GM20431 (cell line): ENCODE measurements around the gene GGN.
"Not testable (repeated sequence)": the region's sequence is repeated elsewhere in the genome, so short reads cannot be mapped to it uniquely, and the experiment has no call there.

Experiments
- in situ Hi-C: fragments of 300-500 bp; cut with MseI, MboI; formaldehyde crosslinking; loops from one replicate; pipeline ENCODE4 v1.15.0; 2020; ENCODE audit warnings: low sequenced_read_pairs; ENCODE audit not compliant: unreplicated experiment

GGN gene

DNA sequence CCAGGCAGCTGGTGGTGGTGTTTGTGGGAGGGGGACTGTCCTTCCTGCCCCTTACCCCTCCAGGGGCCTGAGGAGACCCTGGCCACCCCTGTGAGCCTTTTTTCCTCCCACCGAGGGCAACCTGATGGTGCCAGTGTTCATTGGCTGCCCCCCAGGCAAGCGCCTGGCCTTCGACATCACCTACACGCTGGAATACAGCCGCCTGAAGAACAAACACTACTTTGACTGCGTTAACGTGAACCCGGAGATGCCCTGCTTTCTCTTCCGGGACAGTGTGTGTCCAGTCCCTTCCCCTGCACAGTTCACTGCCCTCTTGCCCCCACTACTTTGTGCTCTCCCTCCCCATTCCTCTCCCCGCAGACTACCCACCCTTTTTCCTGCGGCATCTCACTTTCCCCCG, 20.8 kb downstream of the GGN start:
- in situ Hi-C loops: no loop called here

DNA sequence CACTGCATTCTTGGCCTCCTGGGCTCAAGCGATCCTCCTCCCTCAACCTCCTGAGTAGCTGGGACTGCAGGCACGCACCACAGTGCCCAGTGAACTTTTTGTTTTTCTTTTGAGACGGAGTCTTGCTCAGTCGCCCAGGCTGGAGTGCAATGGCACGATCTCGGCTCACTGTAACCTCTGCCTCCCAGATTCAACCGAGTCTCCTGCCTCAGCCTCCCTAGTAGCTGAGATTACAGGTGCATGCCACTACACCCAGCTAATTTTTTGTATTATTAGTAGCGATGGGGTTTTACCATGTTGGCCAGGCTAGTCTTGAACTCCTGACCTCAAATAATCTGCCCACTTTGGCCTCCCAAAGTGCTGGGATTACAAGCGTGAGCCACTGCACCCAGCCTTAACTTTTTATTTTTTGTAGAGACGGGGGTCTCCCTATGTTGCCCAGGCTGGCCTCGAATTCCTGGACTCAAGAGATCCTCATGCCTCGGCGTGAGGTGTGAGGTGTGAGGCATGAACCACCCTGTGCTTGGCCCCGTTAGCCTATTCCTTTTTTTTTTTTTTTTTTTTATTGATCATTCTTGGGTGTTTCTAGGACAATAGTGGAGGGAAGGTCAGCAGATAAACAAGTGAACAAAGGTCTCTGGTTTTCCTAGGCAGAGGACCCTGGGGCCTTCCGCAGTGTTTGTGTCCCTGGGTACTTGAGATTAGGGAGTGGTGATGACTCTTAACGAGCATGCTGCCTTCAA, 24.7 kb downstream of the GGN start:
- in situ Hi-C loops: not testable (repeated sequence)

DNA sequence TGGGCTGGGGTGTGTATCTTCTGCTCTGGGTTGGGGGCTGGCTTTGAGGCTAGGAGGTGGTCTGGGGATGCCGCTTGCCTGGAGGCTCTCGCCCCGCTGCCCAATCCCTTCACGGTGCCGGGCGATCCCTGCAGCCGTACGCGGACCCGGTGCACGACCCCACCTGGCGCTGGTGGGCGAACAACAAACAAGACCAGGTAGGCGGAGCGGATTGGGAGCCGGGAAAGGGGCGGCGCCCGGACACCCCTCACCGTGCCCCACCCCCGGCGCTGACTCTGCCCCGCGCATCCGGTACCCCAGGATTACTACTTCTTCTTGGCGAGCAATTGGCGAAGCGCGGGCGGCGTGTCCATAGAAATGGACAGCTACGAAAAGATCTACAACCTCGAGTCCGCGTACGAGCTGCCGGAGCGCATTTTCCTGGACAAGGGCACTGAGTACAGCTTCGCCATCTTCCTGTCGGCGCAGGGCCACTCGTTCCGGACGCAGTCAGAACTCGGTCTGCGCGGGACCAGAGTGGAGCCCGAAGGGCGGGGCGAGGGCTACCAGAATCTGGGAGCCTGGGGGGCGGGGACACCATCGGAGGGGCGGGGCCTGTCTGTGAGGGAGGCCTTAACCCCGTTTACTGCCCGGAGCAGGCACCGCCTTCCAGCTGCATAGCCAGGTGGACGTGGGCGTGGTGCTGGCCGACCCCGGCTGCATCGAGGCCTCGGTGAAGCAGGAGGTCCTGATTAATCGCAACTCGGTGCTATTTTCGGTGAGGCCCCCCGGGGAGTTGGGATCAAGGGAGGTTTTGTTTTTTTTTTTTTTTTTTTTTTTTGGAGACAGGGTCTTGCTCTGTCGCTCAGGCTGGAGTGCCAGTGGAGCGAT, 25.5 kb downstream of the GGN start:
- in situ Hi-C loops: no loop called here

DNA sequence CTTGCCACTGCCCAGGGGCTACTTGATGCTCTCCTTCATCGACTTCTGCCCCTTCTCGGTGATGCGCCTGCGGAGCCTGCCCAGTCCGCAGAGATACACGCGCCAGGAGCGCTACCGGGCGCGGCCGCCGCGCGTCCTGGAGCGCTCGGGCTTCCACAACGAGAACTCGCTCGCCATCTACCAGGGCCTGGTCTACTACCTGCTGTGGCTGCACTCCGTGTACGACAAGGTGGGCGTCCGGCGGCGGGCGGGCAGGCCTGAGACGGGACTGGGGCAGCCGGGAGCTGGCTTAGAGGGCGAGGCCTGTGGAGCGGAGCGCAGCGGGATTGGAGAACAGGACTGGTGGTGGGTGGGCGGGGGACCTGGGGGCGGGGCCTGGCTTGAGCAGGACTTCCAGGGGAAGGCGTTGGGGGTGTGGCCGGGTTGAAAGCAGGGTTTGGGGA, 26.2 kb downstream of the GGN start:
- in situ Hi-C loops: no loop called here

DNA sequence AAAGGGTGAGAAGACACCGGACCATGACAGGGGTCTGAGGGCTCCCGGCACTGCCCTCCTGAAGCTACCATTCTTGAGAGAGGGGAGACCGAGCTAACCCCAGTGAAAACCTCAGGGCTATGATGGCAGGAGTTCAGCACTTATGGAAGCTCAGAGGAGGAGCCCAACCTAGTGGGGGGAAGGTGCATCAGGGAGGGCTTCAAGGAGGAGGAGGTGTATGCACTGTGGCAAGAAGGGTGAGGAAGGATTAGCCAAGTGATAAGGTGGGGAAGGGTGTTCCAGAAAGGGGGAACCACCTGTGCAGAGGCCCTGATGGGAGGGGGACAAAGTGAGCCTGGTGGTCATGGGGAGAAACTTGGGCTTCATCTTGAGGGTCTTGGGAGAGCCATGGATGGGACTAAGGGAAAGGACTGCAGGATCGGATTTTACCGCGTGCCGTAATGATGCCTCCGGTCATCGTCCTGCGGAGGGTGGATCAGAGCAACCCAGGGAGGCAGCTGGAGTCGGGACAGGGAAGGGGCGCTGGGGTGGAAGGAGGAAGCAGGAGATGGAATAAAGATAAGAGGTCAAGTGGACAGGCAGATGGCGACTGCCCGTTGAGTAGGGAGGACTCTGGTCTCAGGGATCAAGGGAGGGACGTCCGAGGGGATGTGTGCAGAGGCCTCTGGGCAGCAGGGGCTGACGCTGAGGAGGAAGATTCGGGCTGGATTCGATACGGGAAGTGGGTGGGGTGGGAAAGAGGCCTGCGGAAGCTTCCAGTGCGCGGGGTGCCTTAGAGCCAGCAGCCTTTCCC, 26.8 kb downstream of the GGN start:
- in situ Hi-C loops: no loop called here

DNA sequence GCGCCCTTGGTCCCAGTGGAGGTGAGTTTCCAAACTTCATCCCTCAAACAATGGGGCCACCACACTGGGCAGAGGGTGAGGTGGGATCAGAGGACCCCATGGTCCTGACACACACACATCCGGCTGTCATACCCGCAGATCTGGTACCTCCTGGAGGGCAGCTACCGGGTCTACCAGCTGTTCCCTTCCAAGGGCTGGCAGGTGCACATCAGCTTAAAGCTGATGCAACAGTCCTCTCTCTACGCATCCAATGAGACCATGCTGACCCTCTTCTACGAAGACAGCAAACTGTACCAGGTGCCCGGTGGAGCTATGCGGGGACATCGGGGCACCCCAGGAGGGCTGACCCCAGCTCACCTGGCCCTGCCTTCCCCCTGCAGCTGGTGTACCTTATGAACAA, 27.5 kb downstream of the GGN start:
- in situ Hi-C loops: no loop called here

DNA sequence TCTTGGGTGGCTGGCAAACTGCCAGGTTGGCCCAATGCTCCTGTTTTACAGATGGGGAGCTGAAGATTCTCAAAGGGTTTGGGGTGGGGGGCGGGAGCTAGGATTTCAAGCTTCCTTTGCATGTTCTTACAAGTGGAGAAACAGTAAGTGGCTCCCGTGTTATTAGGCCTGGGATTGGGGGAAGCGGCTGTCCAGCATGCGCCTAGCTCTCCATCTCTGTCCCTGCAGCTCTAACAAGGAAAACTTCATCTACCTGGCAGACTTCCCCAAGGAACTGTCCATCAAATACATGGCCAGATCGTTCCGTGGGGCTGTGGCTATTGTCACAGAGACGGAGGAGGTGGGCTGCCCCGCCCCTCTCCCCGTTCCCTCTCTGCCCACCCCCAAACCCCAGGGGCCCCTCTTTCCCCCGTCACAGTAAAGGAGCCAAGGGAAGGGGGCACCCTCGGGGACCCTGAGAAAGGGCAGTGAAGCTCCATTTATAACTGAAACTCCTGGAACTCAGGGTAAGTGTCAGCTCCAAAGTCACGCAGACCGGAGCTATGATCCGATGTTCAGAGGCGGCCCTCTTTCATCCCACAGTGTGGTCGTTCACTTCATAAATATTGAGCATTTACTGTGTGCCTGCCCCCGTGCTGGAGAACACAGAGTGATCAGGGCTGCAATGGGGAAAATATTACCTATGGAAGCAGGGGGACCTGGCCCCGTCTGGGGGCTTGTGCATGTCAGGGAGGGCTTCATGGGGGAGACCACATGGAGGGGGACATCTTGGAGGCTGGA, 28.4 kb downstream of the GGN start:
- in situ Hi-C loops: no loop called here

DNA sequence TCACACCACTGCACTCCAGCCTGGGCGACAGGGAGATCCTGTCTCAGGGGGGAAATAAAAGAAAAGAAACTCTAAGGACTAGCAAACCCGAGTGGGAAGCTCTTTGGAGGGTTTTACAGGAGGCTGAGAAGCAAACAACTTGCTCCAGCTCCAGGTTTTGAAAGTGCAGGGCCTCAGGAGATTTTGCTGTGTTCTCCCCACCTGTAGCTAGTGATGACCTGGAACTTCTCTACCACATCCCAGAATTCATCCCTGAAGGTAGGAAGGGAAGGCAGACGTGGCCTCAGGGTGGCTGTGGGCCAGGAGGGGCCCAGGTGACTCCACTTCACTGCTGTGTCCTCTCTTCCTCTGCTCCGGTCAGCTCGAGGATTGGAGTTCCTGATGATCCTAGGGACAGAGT, 29.8 kb downstream of the GGN start:
- in situ Hi-C loops: no loop called here

DNA sequence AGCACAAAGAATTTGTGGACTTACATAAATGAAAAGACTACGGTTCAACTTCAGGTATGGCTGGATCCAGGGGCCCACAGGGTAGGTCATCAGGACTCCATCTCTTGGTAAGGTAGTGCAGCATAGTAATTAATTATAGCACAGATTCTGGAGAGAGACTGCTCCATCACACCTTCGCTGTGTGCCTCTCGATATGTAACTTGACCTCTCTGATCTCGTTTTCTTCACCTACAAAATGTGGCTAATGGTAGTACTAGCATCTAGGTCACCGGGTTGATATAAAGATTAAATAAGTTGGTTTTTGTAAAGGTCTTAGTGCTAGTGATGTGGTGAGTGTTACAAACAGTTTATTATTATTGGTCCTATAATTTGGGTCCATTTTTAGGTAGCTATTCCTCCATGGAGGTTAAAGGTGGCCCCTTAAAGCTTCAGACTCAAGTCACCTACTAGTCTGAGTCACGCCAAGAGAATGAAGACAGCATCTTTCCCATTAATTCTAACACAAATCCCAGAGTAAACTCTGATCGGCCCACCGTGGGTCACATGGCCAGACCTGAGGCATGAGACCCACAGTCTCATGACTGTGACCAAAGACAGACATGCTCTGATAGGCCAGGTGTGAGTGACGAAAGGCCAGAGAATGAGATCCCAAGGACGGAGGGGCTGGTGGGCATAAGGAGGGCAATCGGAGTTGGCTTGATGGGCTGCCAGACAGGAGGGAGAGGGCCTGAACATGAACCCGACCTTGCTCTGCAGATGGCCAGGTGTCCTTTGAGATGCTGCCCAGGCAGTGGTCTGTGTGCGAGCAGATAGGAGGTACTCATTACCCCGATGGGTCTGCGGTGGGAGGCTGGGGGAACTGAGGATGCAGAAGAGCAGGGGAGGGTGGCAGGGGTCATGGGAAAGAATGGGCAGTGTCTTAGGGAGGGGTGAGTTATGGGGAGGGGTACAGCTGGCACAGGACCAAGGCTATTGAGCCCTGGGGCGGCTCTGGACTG, 31.8 kb downstream of the GGN start:
- in situ Hi-C loops: no loop called here

DNA sequence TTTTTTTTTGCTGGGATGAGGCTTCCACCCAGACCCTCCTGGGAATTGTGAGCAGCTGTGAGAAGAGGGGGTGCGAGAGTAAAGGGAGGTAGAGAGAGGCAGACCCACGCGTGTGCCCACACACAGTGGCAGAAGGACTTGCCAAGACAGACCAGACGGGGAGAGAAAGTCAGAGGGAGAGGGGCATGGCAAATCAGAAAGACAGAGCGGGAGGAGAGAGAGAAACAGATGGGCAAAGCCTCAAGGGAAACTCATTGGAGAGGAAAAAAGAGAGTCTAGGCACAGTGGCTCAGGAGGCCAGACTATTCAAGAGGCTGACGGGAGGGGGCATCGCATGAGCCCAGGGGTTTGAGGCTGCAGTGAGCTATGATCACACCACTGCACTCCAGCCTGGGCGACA, 35.2 kb downstream of the GGN start:
- in situ Hi-C loops: no loop called here

DNA sequence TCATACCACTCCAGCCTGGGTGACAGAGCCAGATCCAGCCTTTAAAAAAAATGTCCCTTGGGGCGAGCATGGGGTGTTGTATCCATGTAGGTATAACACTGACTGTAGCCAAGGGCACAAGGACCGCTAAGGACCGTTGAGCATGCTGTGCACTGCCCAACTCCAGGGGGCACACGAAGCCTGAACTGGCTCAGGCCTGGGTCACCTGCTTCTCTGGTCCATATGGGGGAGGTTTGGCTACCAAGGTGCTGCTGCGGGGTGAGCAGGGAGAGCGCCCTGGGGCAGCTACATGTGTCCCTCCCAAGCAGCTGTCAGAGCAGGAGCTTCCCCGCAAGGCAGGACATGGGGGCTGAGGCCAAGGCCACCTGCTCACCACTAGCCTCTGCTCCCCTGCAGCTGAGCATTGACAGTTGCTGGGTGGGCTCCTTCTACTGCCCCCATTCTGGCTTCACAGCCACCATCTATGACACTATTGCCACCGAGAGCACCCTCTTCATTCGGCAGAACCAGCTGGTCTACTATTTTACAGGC, 35.9 kb downstream of the GGN start:
- in situ Hi-C loops: no loop called here

DNA sequence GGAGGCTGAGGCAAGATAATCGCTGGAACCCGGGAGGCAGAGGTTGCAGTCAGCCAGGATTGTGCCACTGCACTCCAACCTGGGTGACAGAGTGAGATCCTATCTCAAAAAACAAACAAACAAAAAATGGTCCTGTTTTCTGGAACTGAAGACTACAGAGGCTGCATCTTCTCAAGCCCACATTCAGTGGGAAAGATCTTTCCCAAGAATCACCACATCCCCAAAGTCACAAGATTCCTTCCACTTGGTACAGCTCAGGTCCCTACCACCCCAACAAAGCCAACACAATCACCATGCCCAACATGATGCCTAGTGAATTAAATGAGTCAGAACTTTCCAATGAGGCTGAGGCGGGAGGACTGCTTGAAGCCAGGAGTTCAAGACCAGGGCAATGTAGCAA, 37.0 kb downstream of the GGN start:
- in situ Hi-C loops: no loop called here

DNA sequence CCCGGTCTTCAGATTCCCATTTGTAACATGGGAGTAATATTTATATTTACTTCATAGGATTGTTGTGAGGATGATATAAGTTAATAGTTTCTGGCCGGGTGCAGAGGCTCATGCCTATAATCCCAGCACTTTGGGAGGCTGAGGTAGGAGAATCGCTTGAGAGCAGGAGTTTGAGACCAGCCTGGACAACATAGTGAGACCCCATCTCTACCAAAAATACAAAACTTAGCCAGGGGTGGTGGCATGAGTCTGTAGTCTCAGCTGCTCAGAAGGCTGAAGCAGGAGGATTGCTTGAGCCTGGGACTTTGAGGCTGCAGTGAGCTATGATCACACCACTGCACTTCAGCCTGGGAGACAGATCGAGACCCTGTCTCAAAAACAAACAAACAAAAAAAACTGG, 41.0 kb downstream of the GGN start:
- in situ Hi-C loops: no loop called here

DNA sequence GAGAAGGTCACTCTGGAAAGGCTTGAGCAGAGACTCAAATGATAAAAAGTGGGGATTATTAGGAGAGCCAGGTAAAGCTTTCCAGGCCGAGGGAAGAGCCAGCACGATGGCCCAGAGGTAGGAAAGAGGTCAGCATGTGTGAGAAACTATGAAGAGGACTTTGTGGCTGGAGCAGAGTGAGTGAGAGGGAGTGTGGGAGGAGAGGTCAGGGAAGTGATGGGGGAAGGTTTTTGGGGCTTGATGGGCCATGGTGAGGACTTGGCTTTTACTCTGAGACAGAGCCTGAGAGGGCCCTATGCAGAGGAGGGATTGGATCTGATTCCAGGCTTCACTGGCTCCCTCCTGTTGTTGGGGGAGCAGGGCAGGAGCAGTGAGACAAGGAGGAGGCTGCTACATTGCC, 46.9 kb downstream of the GGN start:
- in situ Hi-C loops: no loop called here

DNA sequence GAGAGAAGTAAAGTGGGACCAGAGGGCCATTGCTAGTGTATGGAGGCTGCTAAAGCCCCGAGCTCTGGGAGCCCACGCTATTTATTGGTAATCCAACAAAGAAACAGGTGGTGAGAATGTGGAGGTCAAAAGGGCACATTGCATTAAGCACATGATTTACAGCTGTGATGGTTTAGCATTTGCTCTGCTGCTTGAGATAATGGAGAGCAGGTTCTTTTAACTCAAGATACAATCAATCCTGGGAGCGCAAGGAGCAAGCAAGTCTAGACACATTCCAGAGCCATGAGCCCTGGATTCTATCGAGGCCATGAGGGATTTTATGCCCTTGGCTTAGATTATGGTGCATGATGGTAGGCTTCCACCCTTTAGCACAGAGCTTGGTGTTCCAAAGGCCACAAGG, 48.8 kb downstream of the GGN start:
- in situ Hi-C loops: loop anchor here (10.0 kb wide), 1 partner anchor 94 kb away; no protein-coding TSS in a partner anchor

DNA sequence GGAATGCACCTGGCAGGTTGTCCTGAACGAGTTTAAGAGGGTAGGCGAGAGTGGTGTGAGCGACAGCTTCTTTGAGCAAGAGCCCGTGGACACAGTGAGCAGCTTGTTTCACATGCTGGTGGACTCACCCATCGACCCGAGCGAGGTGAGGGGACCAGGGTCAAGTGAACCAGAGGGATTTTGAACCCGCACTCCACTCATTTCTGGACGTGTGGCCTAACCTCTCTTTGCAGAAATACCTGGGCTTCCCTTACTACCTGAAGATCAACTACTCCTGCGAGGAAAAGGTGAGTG, 50.5 kb downstream of the GGN start:
- in situ Hi-C loops: loop anchor here (10.0 kb wide), 1 partner anchor 93 kb away; no protein-coding TSS in a partner anchor

DNA sequence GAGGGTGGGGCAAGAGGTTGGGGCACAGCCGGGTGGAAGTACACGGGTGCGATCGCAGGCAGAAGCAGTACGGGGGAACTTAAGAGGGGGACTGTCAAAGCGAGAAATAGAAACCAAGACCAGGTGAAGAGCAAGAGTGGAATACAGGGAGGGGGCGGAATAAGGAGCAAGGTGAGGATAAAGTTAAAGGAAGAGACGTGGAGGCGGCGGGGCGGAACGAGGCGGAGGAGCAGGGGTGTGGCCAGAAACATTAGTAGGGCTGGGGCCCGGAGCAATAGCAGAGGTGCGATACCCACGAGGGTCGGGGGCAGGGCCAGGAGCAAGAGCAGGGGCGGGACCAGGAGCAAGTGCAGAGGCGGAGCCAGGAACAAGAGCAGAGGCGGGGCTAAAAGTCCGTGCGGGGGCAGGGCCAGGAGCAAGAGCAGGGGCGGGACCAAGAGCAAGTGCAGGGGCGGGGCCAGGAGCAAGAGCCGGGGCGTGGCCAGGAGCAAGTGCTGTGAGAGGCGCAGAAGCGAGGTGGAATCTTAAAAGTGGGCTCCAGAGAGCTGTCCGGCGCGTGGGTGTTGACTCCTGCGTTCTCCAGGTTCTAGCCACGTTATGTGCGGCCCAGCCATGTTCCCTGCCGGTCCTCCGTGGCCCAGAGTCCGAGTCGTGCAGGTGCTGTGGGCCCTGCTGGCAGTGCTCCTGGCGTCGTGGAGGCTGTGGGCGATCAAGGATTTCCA, 51.0 kb downstream of the GGN start:
- in situ Hi-C loops: loop anchor here (10.0 kb wide), 1 partner anchor 92 kb away; no protein-coding TSS in a partner anchor
